HG03066 (cell line): ENCODE measurements around the gene MRPL21.

Source experiments
- ATAC-seq: cut with Tn5 transposase; IDR thresholded peaks from one replicate; pipeline ENCODE4 v1.9.1; 2021; ENCODE audit warnings: low read depth; ENCODE audit not compliant: unreplicated experiment

The MRPL21 gene

DNA sequence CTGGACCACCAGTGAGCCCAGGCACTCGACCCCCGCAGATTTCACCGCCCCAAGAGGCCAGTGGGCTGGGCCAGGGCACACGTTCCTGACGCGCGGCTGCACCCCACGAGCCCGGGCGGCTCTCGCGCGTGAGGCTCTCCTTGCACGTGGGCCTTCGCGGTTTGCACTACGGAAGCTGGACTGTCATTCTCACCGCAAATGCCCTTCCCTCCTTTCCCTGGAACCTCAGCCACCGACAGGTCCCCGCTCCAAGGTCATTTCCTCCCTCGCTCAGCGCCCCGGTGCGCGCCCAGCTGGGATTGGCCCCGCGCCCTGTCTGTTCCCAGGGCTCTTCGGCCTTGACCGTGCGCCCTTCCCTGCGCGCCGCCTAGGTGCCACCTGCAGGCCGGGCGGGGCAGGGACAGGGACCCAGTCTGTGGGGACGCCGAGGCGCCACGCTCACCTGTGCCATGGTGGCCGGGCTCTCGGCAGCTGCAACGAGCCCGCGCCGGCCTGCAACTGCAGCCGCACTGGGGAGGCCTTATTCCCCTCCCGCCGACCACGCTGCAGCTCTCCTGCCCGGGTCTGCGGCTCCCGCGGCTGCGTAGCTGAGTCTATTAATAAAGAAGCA, 59.8 kb downstream of the MRPL21 start:
- peak; percentile 29 for ATAC-seq

DNA sequence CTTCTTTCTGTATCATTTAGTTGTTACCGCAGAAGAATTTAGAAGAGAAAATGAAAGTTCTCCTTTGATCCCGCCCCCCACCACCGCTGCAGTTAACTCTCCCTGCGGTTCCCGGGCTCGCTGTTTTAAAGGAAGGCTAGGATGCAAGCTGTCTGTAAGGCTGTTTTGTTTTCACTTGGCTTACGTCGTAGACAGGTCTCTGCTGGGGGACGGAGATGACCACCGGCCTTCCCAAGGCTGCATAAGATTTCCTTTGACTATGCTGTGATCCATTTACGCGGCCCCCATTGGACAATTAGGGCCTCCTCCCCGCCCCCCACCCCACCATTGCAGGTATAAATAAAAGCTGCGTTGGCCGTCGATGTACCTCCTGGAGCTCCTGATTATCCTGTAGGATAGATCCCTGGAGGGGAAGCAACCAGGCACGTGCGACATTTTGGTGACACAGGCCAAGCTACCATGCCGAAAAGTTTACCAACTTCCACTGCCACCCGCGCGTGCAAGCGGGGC, 60.5 kb downstream of the MRPL21 start:
- ATAC-seq = no peak

DNA sequence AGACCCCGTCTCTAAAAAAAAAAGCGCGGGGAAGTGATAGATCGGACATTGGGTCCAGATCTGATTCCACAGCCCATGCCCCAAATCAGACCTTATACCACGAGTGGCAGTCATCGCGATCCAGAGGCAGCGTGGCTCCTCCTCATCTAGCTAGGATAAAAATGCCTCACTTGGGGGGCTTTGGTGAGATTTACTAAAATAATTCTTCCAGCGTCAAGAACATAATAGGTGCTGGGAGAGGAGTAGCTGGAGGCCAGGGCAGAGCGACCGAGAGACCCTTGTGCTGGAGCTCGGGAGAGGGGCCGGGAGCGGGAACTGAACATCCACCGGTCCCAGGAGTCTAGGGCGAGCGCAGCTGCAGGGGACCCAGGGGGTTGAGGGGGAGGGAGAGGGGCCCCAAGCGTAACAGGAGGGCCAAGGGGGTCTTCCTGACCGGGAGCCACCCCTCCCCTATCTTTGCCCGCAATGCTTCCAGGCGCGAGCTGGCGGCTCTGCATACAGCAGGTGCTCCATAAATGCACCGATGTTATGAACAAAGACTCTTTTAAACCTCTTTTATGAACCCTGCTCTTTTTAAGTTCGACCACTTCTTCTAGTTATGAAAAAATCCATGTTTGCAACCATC, 61.1 kb downstream of the MRPL21 start:
- ATAC-seq = no peak

DNA sequence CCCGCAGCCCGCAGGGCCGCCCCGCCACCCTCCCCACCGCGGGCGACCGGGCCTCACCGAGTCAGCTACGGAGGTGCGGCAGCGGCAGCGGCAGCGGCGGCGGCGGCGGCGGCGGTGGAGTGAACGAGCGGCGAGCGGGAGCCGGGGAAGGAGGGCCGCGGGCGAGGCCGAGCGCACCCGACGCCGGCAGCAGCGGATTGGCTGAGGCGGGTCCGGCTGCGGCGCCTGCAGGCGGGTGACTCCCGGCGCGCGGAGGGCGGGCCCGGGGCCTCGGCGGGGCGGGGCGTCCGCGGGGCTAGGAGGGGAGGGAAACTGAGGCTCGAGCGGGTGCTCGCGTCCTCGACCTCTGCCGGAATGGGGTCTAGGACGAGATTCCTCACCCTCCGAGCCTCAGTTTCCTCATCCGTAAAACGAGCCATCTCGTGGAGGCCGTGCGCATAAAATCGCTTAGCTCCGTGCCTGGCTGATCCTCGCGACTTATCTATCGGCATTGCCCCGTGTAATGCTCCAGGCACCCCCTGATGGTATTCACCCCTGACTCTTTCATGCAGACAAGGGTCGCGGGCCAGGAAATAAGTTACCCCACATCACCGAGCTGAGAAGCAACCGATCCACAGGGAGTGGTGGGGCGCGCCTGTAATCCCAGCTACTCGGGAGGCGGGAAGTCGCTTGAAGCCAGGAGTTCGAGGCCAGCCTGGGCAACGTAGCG, 61.8 kb downstream of the MRPL21 start, which contains the start of gene CPT1A:
Gene CPT1A (minus strand): TSS at position 199 of the 709 bp plus-strand sequence. CDS start 26,442 bp downstream, outside the sequence.
- ATAC-seq = no peak
